GM19395 (cell line): Measurements from ENCODE around the gene LMO7.
A peak's percentile ranks its signal among the peaks of the same experiment; 100 is the strongest.

Experiments used
- ATAC-seq: cut with Tn5 transposase; IDR thresholded peaks from one replicate; pipeline ENCODE4 v1.9.1; 2021; ENCODE audit warnings: mild to moderate bottlenecking, moderate library complexity; ENCODE audit not compliant: unreplicated experiment

Gene LMO7

DNA sequence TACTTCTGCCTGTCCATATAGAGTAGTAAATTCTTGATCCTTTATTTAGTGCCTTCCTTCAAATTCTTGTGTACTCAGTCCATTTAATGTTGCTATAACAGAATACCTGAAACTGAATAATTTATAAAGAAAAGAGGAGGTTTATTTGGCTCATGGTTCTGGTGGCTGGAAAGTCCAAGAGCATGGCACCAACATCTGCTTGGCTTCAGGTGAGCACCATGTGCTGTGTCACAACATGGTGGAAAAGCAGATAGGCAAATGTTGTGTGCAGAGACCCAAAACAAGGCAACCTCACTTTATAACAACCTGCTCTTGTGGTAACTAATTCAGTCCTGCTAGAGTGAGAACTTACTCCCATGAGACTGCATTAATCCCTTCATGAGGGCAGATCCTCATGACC lies 195.3 kb downstream of the LMO7 start:
- no peak for ATAC-seq

DNA sequence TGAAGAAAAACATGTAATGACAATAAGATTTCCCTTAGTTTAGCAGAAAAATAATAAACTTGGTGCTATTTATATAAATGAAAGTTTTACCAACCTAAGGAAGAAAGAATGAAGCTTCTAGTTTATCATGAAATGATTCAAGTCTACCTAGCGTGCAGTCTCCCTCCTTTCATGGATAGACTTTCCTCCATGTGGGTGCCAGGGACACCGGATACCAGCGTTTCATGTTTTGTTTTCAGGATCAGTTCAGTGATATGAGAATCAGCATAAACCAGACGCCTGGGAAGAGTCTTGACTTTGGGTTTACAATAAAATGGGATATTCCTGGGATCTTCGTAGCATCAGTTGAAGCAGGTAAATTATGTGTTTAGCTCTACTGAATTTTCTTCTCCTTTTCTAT lies 196.7 kb downstream of the LMO7 start:
- no peak for ATAC-seq

DNA sequence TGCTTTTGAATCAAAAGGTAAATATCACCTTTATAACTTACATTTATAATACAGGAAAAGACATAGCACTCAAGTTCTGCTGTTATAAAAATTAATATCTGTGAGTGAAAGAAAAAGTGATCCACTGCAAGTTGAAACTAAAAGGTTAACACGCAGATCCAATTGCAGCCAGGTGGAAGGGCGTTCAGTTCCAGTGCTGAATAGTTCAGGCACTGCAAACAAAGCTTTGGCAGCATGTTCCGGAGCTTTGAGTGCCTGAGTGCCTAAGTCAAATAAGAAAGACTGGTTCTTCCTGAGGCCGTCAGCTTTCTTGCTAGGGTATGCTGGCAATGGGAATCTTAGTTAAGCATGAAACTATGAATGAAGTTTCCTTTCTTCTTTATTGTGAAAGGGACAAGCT lies 200.3 kb downstream of the LMO7 start:
- ATAC-seq, result no peak

DNA sequence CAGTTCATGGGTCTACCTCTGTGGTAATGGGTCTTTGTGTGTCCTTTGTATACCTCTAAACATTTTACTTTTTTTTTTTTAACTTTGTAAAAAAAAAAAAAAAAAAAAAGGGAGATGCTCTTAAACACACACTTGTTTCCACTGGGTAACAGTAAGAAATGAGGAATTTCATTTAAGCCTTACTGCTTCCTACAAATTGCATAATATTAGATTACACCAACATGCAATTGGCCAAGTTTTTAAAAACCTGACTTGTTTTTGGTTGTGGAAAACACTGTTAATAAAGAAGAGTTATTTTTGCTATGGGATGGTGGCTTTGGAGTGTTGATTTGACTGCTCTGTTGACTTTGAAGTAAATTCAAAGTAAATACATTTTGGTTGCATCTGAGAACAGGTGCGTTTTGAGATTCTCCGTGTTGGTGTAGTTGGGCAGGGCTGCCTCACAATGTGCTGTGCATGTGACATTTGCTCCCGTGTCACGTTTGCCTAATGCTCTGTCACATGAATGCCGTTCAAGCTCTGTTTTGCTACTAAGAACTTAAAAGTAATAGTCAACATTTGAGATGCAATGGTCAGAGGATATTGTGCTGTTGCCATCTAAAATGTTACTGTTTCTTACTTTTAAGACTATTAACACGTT lies 202.4 kb downstream of the LMO7 start:
- ATAC-seq, result no peak

DNA sequence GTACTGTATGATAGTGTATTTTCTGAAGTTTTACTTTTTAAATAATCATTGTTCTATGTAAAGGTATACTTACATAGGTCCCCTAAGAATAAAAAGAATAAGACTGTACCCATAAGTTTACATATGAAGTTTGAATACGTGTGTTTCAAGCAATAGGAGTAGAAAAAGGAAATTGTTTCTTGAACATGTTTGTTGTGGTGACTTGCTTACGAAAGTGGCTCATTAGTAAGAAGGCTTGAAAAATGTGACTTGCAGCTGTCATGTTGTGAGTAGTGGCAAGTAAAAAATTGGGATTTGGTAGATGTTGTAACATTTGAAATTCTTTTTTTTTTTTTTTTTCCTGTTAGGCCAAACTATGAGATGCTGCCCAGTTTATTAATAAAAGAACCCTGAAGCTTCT lies 203.3 kb downstream of the LMO7 start:
- no peak for ATAC-seq

DNA sequence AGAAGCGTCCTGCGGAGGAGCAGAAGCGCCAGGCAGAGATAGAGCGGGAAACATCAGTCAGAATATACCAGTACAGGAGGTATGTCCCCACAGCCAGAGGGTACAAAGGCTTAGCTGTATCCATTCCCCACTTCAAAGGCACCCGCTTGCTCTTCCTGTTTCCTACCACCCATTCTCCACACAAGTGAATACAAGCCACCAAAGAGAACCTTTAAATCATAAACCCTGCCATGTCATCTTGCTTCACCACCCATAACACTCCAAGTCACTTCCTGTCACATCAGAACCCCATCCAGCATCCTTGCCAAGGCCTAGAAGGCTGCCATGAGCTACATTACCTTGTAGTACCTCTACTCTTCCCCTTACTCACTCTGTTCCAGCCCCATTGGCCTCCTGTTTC lies 205.8 kb downstream of the LMO7 start:
- no peak for ATAC-seq

DNA sequence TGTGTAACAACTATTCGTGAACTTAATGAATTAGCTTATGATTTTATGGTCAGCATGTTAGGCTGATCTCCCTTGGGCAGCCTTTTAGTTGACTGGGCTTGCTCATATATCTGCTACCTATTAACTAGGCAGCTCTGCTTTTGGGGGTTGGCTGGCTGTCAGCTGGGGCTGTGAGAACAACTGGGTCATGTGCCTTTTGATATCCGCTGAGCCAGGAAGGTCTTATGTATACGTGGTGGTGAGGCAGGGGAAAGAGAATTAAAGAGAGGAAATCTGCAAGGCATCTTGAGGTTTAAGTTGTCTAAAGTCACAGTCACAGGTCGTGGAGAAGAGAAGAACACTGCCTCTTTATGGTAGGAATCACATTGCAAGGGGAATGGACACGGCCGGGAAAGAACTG lies 206.9 kb downstream of the LMO7 start:
- ATAC-seq, result no peak

DNA sequence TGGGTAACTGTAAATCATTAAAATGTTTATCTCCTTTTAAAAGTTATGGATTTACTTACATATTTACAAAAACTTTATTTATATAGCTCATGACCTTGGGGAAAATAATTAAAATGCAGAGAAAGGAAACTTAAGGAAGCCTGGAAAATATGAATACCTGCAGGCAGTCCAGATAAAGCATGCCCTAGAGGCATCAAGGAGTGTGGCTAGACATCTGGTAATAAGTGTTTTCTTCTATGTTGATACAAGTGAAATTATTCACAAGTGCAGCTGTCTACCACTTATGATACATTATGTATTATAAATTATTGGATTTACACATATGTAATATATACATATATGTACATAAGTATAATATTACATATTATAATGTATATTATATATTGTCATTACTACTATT lies 207.9 kb downstream of the LMO7 start:
- ATAC-seq, result no peak

DNA sequence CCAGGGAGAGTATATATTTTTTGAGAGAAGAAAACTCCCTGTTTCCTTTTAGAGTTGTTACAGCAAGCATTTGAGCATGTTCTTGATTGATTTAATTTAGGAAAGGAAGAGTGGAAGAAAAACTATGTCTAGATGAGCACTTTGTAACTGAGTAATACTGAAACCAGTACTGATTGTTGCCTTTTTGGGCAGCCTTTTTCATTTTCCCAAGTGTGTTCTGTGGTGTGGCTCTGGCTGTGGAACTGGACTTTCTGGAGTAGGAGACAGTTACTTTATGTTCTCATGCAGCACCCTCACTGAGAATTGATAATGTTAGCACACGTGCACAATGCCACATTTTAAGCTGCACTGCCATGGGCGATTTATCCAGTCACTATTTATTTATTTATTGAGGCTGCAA lies 211.5 kb downstream of the LMO7 start:
- ATAC-seq, result peak; percentile 71

DNA sequence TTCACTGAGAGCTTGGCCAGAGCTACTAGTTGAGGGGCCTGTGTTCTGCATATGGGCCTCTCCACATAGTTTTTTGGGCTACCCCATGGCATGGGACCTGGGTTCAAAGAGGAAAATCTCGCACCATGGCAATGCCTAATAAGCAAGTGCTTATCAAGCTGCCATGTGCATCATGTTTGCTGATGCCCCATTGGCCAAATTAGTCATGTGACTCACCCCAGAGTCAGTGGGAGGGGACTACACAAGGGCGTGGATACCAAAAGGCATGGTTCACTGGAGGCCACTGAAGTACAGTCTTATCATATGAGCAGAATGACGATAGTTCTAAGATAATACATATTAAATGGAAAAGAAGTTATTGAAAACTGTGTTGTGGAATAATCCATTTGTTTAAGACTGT lies 214.8 kb downstream of the LMO7 start:
- ATAC-seq, result no peak

DNA sequence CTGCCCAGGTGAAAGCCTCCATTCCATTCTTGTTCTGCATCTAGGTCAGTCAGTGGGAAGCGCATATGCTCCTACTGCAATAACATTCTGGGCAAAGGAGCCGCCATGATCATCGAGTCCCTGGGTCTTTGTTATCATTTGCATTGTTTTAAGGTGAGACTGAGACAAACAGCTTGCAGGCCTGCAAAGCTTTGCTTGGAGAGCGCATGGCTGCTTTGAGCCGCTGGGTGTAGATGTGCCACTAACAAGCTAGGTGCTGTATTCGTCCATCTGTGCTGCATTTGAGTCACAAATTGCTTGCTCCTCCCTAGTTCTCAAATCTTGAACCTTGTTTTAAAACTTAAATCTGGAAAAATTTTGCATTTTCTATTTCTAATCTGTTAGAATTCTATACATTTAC lies 219.1 kb downstream of the LMO7 start:
- no peak for ATAC-seq

DNA sequence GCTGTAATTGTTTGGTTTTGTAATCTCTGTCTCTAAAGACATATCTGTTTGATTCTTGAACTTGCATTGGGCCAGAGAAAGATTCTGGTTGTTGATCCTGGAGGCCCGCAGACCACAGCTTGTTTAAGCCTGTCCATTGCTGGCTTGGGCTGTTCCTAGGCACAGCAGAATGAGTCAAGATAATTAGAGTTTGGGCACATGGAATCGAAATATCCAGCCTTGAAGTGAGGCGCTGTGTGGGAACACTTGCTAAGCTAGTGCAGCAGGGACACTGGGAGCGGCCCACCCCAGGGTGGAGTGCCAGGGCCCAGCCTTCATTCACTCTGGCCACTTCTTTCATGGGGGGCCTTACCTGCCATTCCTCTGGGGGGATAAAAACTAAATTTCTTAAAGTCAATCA lies 219.7 kb downstream of the LMO7 start:
- no peak for ATAC-seq

DNA sequence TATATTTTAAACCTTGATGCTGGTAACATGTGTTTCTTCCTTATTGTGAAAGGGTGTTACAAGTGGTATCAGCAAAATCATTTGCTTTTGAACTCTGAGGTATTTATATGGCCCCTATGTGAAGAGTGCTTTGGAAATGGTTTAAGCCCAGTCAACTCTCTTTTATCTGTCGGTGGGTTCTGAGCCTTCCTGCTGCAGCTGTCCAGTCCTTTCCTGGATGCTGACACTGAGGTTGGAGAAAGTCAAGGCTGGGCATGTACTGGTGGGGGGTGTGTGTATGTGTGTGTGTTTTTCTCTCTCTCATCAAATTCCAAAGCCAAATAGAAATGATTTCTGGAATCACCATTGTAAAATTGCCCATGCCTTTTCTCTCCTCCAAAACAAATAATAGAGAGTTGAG lies 221.2 kb downstream of the LMO7 start:
- no peak for ATAC-seq

DNA sequence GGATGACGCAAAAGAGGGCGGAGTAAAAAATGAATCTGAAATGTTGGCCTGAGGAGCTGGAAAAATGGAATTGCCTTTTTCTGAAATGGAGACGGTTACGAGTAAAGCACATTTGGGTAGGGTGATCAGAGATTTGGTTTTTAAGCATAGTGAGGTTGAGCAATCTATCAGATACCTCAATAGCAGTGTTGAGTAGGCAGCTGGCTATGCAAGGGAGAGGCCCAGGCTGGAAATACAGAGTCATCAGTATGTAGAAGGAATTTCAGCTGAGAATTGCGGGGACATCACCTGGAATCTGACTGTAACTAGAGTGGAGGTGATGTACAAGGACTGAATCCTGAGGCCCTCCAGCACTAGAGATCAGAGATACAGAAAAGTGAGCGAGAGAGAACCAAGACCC lies 224.8 kb downstream of the LMO7 start:
- no peak for ATAC-seq

DNA sequence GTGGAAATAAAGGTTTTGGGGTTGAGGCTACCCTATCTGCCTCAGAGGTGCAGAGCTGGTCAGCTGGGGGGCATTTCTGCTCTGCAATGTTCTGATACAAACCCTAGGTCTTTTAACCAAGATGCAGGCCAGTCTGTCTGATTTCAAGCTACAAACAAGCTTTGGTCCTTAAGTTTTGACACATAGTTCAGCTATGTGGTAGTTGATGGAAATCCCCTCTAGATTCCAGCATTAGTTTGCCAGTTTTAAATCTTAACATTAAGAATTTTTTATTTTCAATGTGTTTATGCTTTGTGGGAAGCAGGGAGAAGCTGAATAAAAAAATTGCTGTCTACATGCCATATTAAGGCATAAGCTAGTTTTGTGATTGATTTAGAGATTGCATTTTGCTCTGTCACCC lies 225.7 kb downstream of the LMO7 start:
- ATAC-seq, result no peak

DNA sequence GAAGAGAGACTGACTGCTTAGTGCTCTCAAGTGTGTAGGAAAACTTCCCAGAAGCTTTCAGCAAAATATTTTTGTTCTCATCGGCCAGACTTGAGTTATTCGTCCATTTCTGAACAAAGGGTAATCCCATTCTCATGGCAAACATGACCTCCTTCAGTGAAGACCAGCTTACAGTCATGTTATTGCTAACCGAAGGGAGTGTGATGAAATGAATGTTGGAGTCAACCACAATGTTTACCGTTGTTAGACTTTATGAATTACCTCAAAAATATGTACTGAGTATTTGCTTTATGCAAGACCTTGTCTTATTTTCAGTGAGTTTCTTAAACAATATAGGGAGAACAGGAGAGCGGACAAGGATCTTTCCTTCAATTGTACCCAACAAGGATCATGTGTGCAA lies 228.6 kb downstream of the LMO7 start:
- no peak for ATAC-seq

DNA sequence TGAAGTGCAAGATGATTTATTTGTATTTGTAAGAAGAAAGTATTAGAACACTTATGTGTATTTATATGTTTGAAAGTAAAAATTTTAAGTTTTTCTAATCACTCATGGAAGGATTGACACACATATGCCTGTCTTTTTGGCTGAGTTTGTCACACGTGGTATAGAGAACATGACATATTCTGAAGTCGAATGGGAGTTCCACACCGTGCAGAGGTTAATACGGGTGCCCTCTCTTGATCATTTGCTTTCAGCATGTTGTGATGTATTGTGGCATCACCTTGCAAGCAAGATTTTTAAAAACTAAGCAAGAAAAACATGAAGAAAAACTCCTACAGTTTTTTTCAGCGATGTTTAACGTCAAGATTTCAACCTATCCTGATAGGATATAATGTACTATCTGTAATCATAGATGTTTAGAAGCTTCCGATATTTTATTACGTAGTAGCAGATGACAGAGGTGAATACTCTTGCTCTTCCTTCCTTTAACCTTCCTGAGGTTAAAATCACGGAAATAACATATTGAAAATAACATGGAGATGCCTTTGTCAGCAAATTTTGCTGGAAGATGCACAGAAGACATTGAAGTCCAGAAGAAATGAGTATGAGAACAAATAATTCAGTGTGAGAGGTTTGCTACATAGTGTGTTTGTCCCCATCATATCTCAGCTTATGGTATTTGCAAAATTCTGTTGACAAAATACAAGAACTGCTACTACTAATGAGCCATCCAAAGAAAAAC lies 231.4 kb downstream of the LMO7 start:
- no peak for ATAC-seq

DNA sequence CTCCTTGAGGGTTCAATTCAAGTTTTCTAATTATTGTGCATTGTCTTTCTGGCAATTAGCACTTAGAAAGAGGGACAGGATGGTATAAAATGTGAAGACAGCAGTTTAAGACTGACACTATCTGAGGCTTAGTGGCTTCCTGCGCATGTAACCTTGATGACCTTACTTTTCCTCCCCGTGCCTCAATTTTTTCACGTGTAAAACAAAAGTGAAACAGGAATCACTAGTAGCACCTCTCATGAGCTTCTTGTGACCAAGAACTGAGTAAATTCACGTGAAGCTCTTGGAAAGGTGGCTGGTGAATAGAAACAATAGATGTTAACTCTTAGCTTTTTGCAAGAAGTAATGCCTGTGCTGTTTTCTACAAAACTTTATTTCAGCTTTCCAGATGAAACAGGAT lies 233.9 kb downstream of the LMO7 start:
- peak; percentile 29 for ATAC-seq

DNA sequence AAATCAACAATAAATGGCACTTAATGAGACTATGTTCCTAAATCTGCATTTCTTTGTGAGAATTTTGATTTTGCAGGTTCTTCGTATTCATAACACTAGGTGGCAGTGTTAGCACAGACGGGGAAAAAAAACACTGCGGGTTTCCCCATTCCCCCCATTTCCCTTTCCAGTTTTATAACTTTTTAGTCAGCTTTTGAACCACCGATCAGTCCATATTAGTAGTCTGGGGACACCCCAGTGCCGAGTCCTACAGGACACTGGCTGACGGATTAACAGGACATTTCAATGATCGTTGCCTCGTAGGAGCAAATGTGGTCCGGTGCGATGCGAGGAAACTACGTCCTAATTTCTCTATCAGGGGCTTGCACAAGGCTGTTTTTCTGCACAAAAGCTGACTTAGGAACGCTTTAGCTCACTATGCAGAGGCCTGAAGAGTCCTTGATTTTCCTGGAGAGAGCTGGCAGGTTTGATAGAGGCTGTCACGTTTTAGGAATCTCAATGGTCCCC lies 234.3 kb downstream of the LMO7 start:
- peak; percentile 63 for ATAC-seq

DNA sequence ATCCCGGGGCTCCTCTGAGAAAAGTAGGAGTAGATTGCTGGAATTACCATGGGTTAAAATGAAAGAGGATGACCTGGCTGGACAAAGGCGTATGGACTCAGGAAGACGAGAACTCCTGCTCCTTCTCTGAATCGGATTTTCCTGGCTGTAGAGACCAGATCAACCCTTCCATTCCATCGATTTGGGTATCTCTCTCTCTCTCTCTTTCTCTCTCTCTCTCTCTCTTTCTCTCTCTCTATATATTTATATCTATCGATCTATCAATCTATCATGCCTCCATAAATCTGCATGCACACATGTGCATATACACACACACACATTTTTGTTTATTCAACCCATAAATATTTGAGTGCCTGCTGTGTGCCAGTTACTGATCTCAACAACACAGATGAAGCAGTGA lies 234.9 kb downstream of the LMO7 start:
- ATAC-seq, result no peak

DNA sequence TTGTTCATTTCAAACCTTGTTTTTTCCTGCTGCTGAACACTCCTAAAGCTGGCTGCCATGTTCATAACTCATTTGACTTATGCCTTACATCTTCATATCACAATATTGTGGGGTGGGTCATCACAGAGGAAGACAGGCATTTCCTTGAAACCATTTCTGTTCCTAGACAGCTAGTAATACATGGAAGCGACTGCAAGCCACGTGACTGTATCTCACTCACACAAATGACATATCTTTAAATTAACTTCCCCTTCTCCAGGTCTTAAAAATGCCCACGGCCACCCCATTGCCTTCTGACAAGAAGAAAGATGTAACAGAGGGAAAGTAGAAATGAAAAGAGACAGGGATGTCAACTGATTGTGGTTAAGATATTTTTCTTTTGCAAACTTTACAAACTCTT lies 236.8 kb downstream of the LMO7 start:
- ATAC-seq, result no peak

DNA sequence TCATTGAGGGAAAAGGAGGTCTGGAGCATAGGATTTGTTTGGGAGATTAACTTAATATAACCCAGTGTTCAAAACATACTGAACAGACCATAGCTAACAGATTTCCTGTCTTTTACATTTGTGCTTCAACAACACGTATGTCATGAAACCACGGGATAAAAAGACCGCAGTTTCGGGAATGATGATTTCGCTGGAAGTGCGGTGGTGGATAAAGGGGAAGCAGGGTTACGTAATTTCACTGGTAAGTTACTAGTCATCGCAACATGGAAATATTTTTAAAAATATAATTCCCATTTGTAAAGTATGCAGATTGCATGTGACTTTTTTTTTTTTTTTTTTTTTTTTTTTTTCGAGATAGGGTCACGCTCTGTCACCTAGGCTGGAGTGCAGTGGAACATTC lies 237.4 kb downstream of the LMO7 start:
- no peak for ATAC-seq

DNA sequence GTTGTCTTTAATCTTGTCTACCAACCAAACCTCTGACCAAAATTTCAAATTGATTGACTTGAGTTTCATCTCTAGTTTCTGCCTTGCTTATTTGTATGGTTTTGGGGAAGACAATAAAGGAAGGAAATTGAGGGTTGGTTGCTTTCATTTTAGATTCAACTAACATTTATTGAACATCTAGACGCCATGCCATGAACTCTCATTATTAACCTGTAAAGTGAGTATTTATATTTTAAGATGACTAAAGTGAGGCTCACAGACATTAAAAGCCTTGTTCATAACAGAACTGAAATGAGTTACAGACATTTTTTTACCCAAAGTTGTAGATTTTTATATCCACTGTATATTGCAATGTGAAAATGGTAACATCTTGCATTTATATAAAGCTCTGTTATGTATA lies 239.3 kb downstream of the LMO7 start:
- ATAC-seq, result no peak
